WTC11 (cell line): ENCODE results near the gene GRM4.

ENCODE experiments used
- CREM ChIP-seq: sonication (generic); formaldehyde crosslinking; IDR thresholded peaks from 2 replicates; pipeline ENCODE4 v1.8.1; 2022; ENCODE audit warnings: mild to moderate bottlenecking, missing genetic modification reagents, moderate library complexity
- JUN ChIP-seq: sonication (generic); formaldehyde crosslinking; IDR thresholded peaks from 2 replicates; pipeline ENCODE4 v1.8.0; 2023; ENCODE audit warnings: mild to moderate bottlenecking, missing genetic modification reagents
- ZBTB21 ChIP-seq: sonication (generic); formaldehyde crosslinking; IDR thresholded peaks from 2 replicates; pipeline ENCODE4 v1.8.1; 2023; ENCODE audit warnings: mild to moderate bottlenecking, missing genetic modification reagents, borderline replicate concordance
- ZNF121 ChIP-seq: sonication (generic); formaldehyde crosslinking; IDR thresholded peaks from 2 replicates; pipeline ENCODE4 v1.8.0; 2023; ENCODE audit warnings: missing genetic modification reagents
- ZNF138 ChIP-seq: sonication (generic); formaldehyde crosslinking; conservative IDR thresholded peaks from 2 replicates; pipeline ENCODE4 v1.8.1; 2022; ENCODE audit warnings: mild to moderate bottlenecking, moderate library complexity, missing genetic modification reagents
- TF ChIP-seq, protein P1 (sequence below): fragments of 200-600 bp; IDR thresholded peaks from 2 replicates; pipeline ENCODE4 v1.8.0; 2022; ENCODE audit warnings: antibody characterized with exemption
- TF ChIP-seq, protein P2 (sequence below): sonication (generic); formaldehyde crosslinking; IDR thresholded peaks from 2 replicates; pipeline ENCODE4 v1.8.1; 2022; ENCODE audit warnings: low read depth, mild to moderate bottlenecking, moderate library complexity, missing genetic modification reagents, borderline replicate concordance
- TF ChIP-seq, protein P3 (sequence below): fragments of 250-450 bp; sonication (Bioruptor Pico); IDR thresholded peaks from 2 replicates; pipeline ENCODE4 v2.1.2; 2022; ENCODE audit warnings: mild to moderate bottlenecking, moderate library complexity

- TF ChIP-seq, protein P1, sequence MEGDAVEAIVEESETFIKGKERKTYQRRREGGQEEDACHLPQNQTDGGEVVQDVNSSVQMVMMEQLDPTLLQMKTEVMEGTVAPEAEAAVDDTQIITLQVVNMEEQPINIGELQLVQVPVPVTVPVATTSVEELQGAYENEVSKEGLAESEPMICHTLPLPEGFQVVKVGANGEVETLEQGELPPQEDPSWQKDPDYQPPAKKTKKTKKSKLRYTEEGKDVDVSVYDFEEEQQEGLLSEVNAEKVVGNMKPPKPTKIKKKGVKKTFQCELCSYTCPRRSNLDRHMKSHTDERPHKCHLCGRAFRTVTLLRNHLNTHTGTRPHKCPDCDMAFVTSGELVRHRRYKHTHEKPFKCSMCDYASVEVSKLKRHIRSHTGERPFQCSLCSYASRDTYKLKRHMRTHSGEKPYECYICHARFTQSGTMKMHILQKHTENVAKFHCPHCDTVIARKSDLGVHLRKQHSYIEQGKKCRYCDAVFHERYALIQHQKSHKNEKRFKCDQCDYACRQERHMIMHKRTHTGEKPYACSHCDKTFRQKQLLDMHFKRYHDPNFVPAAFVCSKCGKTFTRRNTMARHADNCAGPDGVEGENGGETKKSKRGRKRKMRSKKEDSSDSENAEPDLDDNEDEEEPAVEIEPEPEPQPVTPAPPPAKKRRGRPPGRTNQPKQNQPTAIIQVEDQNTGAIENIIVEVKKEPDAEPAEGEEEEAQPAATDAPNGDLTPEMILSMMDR: no peak
- TF ChIP-seq ZNF121 (no peak), ZBTB21 (CRISPR knock-in tag) (no peak), JUN (CRISPR knock-in tag) (no peak), ZNF138 (no peak), CREM (no peak)
- TF ChIP-seq, protein P2, sequence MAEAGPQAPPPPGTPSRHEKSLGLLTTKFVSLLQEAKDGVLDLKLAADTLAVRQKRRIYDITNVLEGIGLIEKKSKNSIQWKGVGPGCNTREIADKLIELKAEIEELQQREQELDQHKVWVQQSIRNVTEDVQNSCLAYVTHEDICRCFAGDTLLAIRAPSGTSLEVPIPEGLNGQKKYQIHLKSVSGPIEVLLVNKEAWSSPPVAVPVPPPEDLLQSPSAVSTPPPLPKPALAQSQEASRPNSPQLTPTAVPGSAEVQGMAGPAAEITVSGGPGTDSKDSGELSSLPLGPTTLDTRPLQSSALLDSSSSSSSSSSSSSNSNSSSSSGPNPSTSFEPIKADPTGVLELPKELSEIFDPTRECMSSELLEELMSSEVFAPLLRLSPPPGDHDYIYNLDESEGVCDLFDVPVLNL (CRISPR knock-in tag): no peak
- TF ChIP-seq, protein P3, sequence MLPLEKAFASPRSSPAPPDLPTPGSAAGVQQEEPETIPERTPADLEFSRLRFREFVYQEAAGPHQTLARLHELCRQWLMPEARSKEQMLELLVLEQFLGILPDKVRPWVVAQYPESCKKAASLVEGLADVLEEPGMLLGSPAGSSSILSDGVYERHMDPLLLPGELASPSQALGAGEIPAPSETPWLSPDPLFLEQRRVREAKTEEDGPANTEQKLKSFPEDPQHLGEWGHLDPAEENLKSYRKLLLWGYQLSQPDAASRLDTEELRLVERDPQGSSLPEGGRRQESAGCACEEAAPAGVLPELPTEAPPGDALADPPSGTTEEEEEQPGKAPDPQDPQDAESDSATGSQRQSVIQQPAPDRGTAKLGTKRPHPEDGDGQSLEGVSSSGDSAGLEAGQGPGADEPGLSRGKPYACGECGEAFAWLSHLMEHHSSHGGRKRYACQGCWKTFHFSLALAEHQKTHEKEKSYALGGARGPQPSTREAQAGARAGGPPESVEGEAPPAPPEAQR (CRISPR knock-in tag): no peak
These were observed 73.2 kb downstream of the GRM4 start for GRCh38 chr6:34072727-34073126.
